ENCODE results near the gene TMEM52. TPM values are rescaled to one million over a fixed set of nuclear protein-coding genes. Genes with fewer than 3 reads are reported as not detected.

The TMEM52 gene
- total and polyA plus RNA-seq, 10 donors: 0.35 to 4.7 (median 1.7) TPM; not detected in 1

- Histone ChIP-seq H3K27me3 (replicated peaks in 1 of 7) (peaks cover 0 to 64% (median 7%) of the 10 kb centered on the region in 7 donors), H3K9me3 (no peaks in the 10 kb centered on the region), H3K4me3 (no peak overlapping the region), H3K27ac (no peak overlapping the region), H3K4me1 (peaks cover 0 to 11% (median 5%) of the 10 kb centered on the region in 6 donors), H3K36me3 (no peaks in the 10 kb centered on the region)
- intact Hi-C loops (cut with DNase I; ENCODE audit: low total_unique reads): no loop called here
- DNase-seq: peak; percentile 55
- 78 to 84% (median 82%) methylated on average over 10 to 22 of the region's 22 CpGs for WGBS, 5 donors
- TF ChIP-seq POLR2A (IDR thresholded peaks at IDR 0.05) (no peak), POLR2AphosphoS5 (IDR thresholded peaks at IDR 0.05) (no peak), CTCF (IDR thresholded peaks at IDR 0.05 in 8 of 11, conservative IDR thresholded peaks at IDR 0.05 in 3 of 11) (no peak)
Observed at GRCh38 chr1:1957533-1957961, 38.5 kb upstream of the TMEM52 start.

GRCh38 chr1:1956586-1957532 lies 37.8 kb upstream of the TMEM52 start:
- Histone ChIP-seq H3K4me1 (peaks cover 0 to 11% (median 5%) of the 10 kb centered on the region in 6 donors), H3K27ac (no peak overlapping the region), H3K36me3 (no peaks in the 10 kb centered on the region), H3K4me3 (no peak overlapping the region), H3K9me3 (no peaks in the 10 kb centered on the region), H3K27me3 (replicated peaks in 1 of 7) (peaks cover 0 to 59% (median 7%) of the 10 kb centered on the region in 7 donors)
- intact Hi-C loops (cut with DNase I; ENCODE audit: low total_unique reads): no loop called here
- peak; percentile 57 for DNase-seq
- 88 to 95% (median 91%) methylated on average over 36 to 38 of the region's 38 CpGs for WGBS, 5 donors
- TF ChIP-seq POLR2A (IDR thresholded peaks at IDR 0.05): no peak
- no peak for TF ChIP-seq CTCF (IDR thresholded peaks at IDR 0.05 in 8 of 11, conservative IDR thresholded peaks at IDR 0.05 in 3 of 11)
- no peak for TF ChIP-seq POLR2AphosphoS5 (IDR thresholded peaks at IDR 0.05)

GRCh38 chr1:1956101-1956500 lies 37.0 kb upstream of the TMEM52 start:
- Histone ChIP-seq H3K36me3 (no peaks in the 10 kb centered on the region), H3K27me3 (replicated peaks in 1 of 7) (peaks cover 0 to 60% (median 7%) of the 10 kb centered on the region in 7 donors), H3K9me3 (peaks cover 0 to 7% (median 2%) of the 10 kb centered on the region in 8 donors), H3K4me3 (no peak overlapping the region), H3K4me1 (peaks cover 0 to 11% (median 5%) of the 10 kb centered on the region in 6 donors), H3K27ac (no peak overlapping the region)
- 79 to 95% (median 85%) methylated on average over 6 to 7 of the region's 7 CpGs for WGBS, 5 donors
- TF ChIP-seq CTCF (IDR thresholded peaks at IDR 0.05 in 8 of 11, conservative IDR thresholded peaks at IDR 0.05 in 3 of 11) (no peak), POLR2AphosphoS5 (IDR thresholded peaks at IDR 0.05) (no peak)
- intact Hi-C loops (cut with DNase I; ENCODE audit: low total_unique reads): no loop called here
- no peak for DNase-seq

GRCh38 chr1:1955621-1956094 lies 36.6 kb upstream of the TMEM52 start:
- no peak overlapping the region for H3K27ac ChIP-seq
- no peak for DNase-seq
- WGBS, 5 donors: 74 to 90% (median 81%) methylated on average over 12 to 14 of the region's 14 CpGs
- no peak for TF ChIP-seq POLR2A (IDR thresholded peaks at IDR 0.05)
- no peak for TF ChIP-seq POLR2AphosphoS5 (IDR thresholded peaks at IDR 0.05)
- TF ChIP-seq CTCF (IDR thresholded peaks at IDR 0.05 in 8 of 11, conservative IDR thresholded peaks at IDR 0.05 in 3 of 11): no peak
- H3K4me3 ChIP-seq: no peak overlapping the region
- H3K27me3 ChIP-seq (replicated peaks in 1 of 7): peaks cover 0 to 55% (median 7%) of the 10 kb centered on the region in 7 donors
- peaks cover 0 to 12% (median 5%) of the 10 kb centered on the region in 8 donors for H3K9me3 ChIP-seq
- H3K4me1 ChIP-seq: peaks cover 0 to 11% (median 5%) of the 10 kb centered on the region in 6 donors
- intact Hi-C loops (cut with DNase I; ENCODE audit: low total_unique reads): no loop called here
- H3K36me3 ChIP-seq: no peaks in the 10 kb centered on the region

Data from spleen (tissue), 11 donors.